Measurements from ENCODE around the gene PNLDC1. TPM values are rescaled to one million over a fixed set of nuclear protein-coding genes. Genes with fewer than 3 reads are reported as not detected.
A peak's percentile ranks its signal among the peaks of the same experiment; 100 is the strongest.

Gene PNLDC1
- total RNA-seq, 1 donor from 2014 or later: not detected

- H3K27ac Mint-ChIP-seq (ENCODE audit: unreplicated experiment): no peak overlapping the region
- peaks cover 3% of the 10 kb centered on the region for H3K27me3 Mint-ChIP-seq (ENCODE audit: unreplicated experiment)
- TF ChIP-seq CTCF (IDR thresholded peaks at IDR 0.05): no peak
- H3K9me3 Mint-ChIP-seq (ENCODE audit: unreplicated experiment): no peaks in the 10 kb centered on the region
- no peak overlapping the region for H3K4me3 Mint-ChIP-seq (ENCODE audit: unreplicated experiment)
- no peak for DNase-seq (ENCODE audit: extremely low spot score, unreplicated experiment)
- H3K4me1 Mint-ChIP-seq (ENCODE audit: unreplicated experiment): no peaks in the 10 kb centered on the region
- H3K36me3 Mint-ChIP-seq (ENCODE audit: unreplicated experiment): no peaks in the 10 kb centered on the region
These were observed 36.8 kb downstream of the PNLDC1 start for GRCh38 chr6:159836718-159837490.

- Mint-ChIP-seq H3K36me3 (ENCODE audit: unreplicated experiment) (no peaks in the 10 kb centered on the region), H3K27ac (ENCODE audit: unreplicated experiment) (no peak overlapping the region), H3K9me3 (ENCODE audit: unreplicated experiment) (no peaks in the 10 kb centered on the region), H3K27me3 (ENCODE audit: unreplicated experiment) (peaks cover 3% of the 10 kb centered on the region), H3K4me1 (ENCODE audit: unreplicated experiment) (no peaks in the 10 kb centered on the region), H3K4me3 (ENCODE audit: unreplicated experiment) (no peak overlapping the region)
- no peak for DNase-seq (ENCODE audit: extremely low spot score, unreplicated experiment)
- no peak for TF ChIP-seq CTCF (IDR thresholded peaks at IDR 0.05)
These were observed 37.4 kb downstream of the PNLDC1 start for GRCh38 chr6:159837511-159837910.

- no peak for DNase-seq (ENCODE audit: extremely low spot score, unreplicated experiment)
- H3K9me3 Mint-ChIP-seq (ENCODE audit: unreplicated experiment): no peaks in the 10 kb centered on the region
- TF ChIP-seq CTCF (IDR thresholded peaks at IDR 0.05): no peak
- H3K27me3 Mint-ChIP-seq (ENCODE audit: unreplicated experiment): peaks cover 3% of the 10 kb centered on the region
- no peaks in the 10 kb centered on the region for H3K4me1 Mint-ChIP-seq (ENCODE audit: unreplicated experiment)
- H3K27ac Mint-ChIP-seq (ENCODE audit: unreplicated experiment): no peak overlapping the region
- no peak overlapping the region for H3K4me3 Mint-ChIP-seq (ENCODE audit: unreplicated experiment)
- H3K36me3 Mint-ChIP-seq (ENCODE audit: unreplicated experiment): no peaks in the 10 kb centered on the region
These were observed 38.1 kb downstream of the PNLDC1 start for GRCh38 chr6:159838020-159838744.

GRCh38 chr6:159842035-159842434 lies 42.0 kb downstream of the PNLDC1 start:
- no peaks in the 10 kb centered on the region for H3K27me3 Mint-ChIP-seq (ENCODE audit: unreplicated experiment)
- H3K4me1 Mint-ChIP-seq (ENCODE audit: unreplicated experiment): no peaks in the 10 kb centered on the region
- TF ChIP-seq CTCF (IDR thresholded peaks at IDR 0.05): peak; percentile 37
- H3K9me3 Mint-ChIP-seq (ENCODE audit: unreplicated experiment): no peaks in the 10 kb centered on the region
- DNase-seq (ENCODE audit: extremely low spot score, unreplicated experiment): no peak
- no peaks in the 10 kb centered on the region for H3K36me3 Mint-ChIP-seq (ENCODE audit: unreplicated experiment)
- H3K4me3 Mint-ChIP-seq (ENCODE audit: unreplicated experiment): no peak overlapping the region
- no peak overlapping the region for H3K27ac Mint-ChIP-seq (ENCODE audit: unreplicated experiment)

All from osteocyte (in vitro differentiated cells).